Measurements from ENCODE around the gene DPY30.

Gene DPY30

GRCh38 chr2:32005371-32005976 is 34.1 kb downstream of the DPY30 start:
- Histone ChIP-seq H3K4me3 (ENCODE audit: low read length) (no peak overlapping the region), H3K36me3 (ENCODE audit: insufficient read depth, low read depth, low read length) (no peaks in the 10 kb centered on the region), H3K27ac (ENCODE audit: low read length) (no peak overlapping the region), H3K27me3 (ENCODE audit: insufficient read depth, low read length) (no peaks in the 10 kb centered on the region), H3K4me1 (ENCODE audit: insufficient read depth, low read length) (peaks cover 8% of the 10 kb centered on the region; the same call in 1 of the 2 replicates), H3K9ac (ENCODE audit: low read depth, low read length) (no peak overlapping the region), H3K9me3 (ENCODE audit: insufficient read depth, low read depth, low read length) (no peaks in the 10 kb centered on the region)

GRCh38 chr2:32003791-32004190 is 35.8 kb downstream of the DPY30 start:
- Histone ChIP-seq H3K36me3 (ENCODE audit: insufficient read depth, low read depth, low read length) (no peaks in the 10 kb centered on the region), H3K27me3 (ENCODE audit: insufficient read depth, low read length) (no peaks in the 10 kb centered on the region), H3K9ac (ENCODE audit: low read depth, low read length) (no peak overlapping the region), H3K4me3 (ENCODE audit: low read length) (no peak overlapping the region), H3K27ac (ENCODE audit: low read length) (no peak overlapping the region), H3K9me3 (ENCODE audit: insufficient read depth, low read depth, low read length) (no peaks in the 10 kb centered on the region), H3K4me1 (ENCODE audit: insufficient read depth, low read length) (peaks cover 7% of the 10 kb centered on the region; the same call in 1 of the 2 replicates)

GRCh38 chr2:32002406-32002805 is 37.2 kb downstream of the DPY30 start:
- Histone ChIP-seq H3K27ac (ENCODE audit: low read length) (no peak overlapping the region), H3K27me3 (ENCODE audit: insufficient read depth, low read length) (no peaks in the 10 kb centered on the region), H3K9ac (ENCODE audit: low read depth, low read length) (no peak overlapping the region), H3K36me3 (ENCODE audit: insufficient read depth, low read depth, low read length) (no peaks in the 10 kb centered on the region), H3K9me3 (ENCODE audit: insufficient read depth, low read depth, low read length) (no peaks in the 10 kb centered on the region), H3K4me3 (ENCODE audit: low read length) (no peak overlapping the region), H3K4me1 (ENCODE audit: insufficient read depth, low read length) (peaks cover 5% of the 10 kb centered on the region; the same call in 1 of the 2 replicates)

- Histone ChIP-seq H3K9me3 (ENCODE audit: insufficient read depth, low read depth, low read length) (no peaks in the 10 kb centered on the region), H3K36me3 (ENCODE audit: insufficient read depth, low read depth, low read length) (no peaks in the 10 kb centered on the region), H3K4me1 (ENCODE audit: insufficient read depth, low read length) (no peaks in the 10 kb centered on the region), H3K27ac (ENCODE audit: low read length) (no peak overlapping the region), H3K9ac (ENCODE audit: low read depth, low read length) (no peak overlapping the region), H3K4me3 (ENCODE audit: low read length) (no peak overlapping the region), H3K27me3 (ENCODE audit: insufficient read depth, low read length) (no peaks in the 10 kb centered on the region)
These were observed 40.2 kb downstream of the DPY30 start for GRCh38 chr2:31999438-31999837.

GRCh38 chr2:31998731-31999383 is 40.7 kb downstream of the DPY30 start:
- Histone ChIP-seq H3K27ac (ENCODE audit: low read length) (no peak overlapping the region), H3K36me3 (ENCODE audit: insufficient read depth, low read depth, low read length) (no peaks in the 10 kb centered on the region), H3K9me3 (ENCODE audit: insufficient read depth, low read depth, low read length) (no peaks in the 10 kb centered on the region), H3K9ac (ENCODE audit: low read depth, low read length) (no peak overlapping the region), H3K4me3 (ENCODE audit: low read length) (no peak overlapping the region), H3K4me1 (ENCODE audit: insufficient read depth, low read length) (no peaks in the 10 kb centered on the region), H3K27me3 (ENCODE audit: insufficient read depth, low read length) (no peaks in the 10 kb centered on the region)

DNA sequence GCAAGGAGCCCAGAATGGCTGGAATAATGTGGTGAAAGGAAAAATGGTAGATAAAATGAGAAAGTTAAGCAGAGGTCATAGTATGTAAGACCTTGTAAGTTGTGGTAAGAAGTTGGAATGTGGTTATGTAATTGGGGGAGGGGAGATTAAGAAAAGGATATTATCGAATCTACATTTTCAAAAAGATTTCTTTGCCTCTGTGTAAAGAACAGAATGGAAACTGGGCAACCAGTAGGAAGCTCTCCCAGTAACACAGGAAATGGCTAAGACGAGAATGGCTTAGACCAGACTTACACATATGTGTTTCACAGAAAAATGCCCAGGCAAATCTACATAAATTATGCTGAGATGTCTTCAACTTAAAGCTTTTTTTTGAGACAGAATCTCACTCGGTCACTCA is 42.0 kb downstream of the DPY30 start:
- H3K27ac ChIP-seq (ENCODE audit: low read length): no peak overlapping the region
- H3K9me3 ChIP-seq (ENCODE audit: insufficient read depth, low read depth, low read length): no peaks in the 10 kb centered on the region
- H3K36me3 ChIP-seq (ENCODE audit: insufficient read depth, low read depth, low read length): no peaks in the 10 kb centered on the region
- no peaks in the 10 kb centered on the region for H3K4me1 ChIP-seq (ENCODE audit: insufficient read depth, low read length)
- H3K4me3 ChIP-seq (ENCODE audit: low read length): no peak overlapping the region
- no peaks in the 10 kb centered on the region for H3K27me3 ChIP-seq (ENCODE audit: insufficient read depth, low read length)
- no peak overlapping the region for H3K9ac ChIP-seq (ENCODE audit: low read depth, low read length)

DNA sequence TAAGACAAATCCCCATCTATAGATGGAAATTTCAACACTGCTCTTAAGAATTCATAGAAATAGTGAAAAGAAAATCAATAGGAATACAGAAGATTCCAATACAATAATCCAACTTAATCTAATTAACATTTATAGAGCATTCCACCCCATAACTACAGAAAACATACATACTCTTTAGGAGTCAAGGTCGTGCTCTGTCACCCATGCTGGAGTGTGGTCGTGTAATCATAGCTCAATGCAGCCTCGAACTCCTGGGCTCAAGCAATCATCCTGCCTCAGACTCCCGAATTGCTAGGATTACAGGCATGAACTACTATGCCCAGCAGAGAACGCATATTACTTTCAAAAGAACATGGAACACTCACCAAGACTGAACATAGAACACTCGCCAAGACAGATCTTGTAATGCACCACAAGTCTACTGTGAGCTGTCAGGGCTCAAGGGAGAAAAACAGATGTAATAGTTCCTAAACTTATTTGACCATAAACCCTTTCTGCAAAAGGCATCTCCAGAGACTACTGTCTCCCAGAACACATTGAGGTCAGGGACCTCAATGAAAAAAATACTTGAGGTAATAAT is 42.9 kb downstream of the DPY30 start:
- Histone ChIP-seq H3K27ac (ENCODE audit: low read length) (no peak overlapping the region), H3K4me1 (ENCODE audit: insufficient read depth, low read length) (no peaks in the 10 kb centered on the region), H3K27me3 (ENCODE audit: insufficient read depth, low read length) (no peaks in the 10 kb centered on the region), H3K4me3 (ENCODE audit: low read length) (no peak overlapping the region), H3K36me3 (ENCODE audit: insufficient read depth, low read depth, low read length) (no peaks in the 10 kb centered on the region), H3K9ac (ENCODE audit: low read depth, low read length) (no peak overlapping the region), H3K9me3 (ENCODE audit: insufficient read depth, low read depth, low read length) (no peaks in the 10 kb centered on the region)

DNA sequence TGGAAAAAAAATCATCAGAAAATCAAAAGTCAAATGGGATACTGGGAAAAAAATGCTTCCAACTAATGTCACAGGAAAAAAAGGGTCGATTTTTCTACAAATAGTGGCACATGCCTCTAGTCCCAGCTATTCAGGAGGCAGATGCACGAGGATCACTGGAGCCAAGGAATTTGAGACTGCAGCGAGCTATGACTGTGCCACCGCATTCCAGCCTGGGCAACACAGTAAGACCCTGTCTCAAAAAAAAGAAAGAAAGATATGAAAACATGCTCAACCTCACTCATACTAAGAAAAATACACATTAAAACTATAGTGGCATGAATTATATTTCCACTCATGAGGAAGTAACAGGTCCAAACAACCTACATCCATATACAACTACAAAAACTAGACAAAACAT is 46.7 kb downstream of the DPY30 start:
- Histone ChIP-seq H3K27ac (ENCODE audit: low read length) (no peak overlapping the region), H3K4me1 (ENCODE audit: insufficient read depth, low read length) (no peaks in the 10 kb centered on the region), H3K4me3 (ENCODE audit: low read length) (no peak overlapping the region), H3K9me3 (ENCODE audit: insufficient read depth, low read depth, low read length) (no peaks in the 10 kb centered on the region), H3K9ac (ENCODE audit: low read depth, low read length) (no peak overlapping the region), H3K36me3 (ENCODE audit: insufficient read depth, low read depth, low read length) (no peaks in the 10 kb centered on the region), H3K27me3 (ENCODE audit: insufficient read depth, low read length) (no peaks in the 10 kb centered on the region)

DNA sequence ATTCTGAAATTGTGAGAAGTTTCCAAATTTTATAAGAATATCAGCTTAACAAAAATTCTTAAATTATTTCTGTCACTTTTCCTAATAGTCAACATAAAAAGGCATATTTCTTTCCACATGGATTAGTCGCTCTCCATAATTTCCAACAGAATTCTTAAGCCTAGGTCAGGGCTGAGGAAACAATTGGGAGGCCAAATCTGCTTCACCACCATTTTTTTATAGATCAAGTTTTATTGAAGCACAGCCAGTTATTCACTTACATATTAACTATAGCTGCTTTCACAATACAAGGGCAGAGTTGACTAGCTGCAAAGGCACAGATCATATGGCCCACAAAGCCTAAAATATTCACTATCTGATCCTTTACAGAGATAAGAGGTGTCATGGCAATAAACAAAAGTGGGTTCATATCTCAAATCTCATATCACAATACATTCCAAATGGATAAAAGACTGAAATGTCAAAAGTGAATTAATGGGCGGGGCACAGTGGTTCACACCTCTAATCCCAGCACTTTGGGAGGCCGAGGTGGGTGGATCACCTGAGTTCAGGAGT is 47.5 kb downstream of the DPY30 start:
- Histone ChIP-seq H3K4me3 (ENCODE audit: low read length) (no peak overlapping the region), H3K27ac (ENCODE audit: low read length) (no peak overlapping the region), H3K9ac (ENCODE audit: low read depth, low read length) (no peak overlapping the region), H3K27me3 (ENCODE audit: insufficient read depth, low read length) (no peaks in the 10 kb centered on the region), H3K36me3 (ENCODE audit: insufficient read depth, low read depth, low read length) (no peaks in the 10 kb centered on the region), H3K9me3 (ENCODE audit: insufficient read depth, low read depth, low read length) (no peaks in the 10 kb centered on the region), H3K4me1 (ENCODE audit: insufficient read depth, low read length) (no peaks in the 10 kb centered on the region)

DNA sequence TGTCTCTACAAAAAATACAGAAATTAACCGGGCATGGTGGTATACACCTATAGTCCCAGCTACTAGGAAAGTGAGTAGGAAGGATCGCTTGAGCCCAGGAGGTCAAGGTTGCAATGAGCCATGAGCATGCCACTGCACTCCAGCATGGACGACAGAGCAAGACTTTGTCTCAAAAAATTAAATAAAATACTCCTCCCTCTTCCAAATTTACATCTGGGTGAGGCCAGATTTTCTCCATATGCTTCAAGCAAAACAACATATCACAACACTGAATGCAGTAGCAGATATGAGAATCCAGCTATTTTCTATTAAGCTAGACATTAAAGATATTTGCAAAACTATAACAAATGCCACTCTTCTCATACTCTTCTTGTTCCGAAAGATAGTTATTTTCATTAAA is 49.7 kb downstream of the DPY30 start:
- Histone ChIP-seq H3K4me1 (ENCODE audit: insufficient read depth, low read length) (no peaks in the 10 kb centered on the region), H3K9ac (ENCODE audit: low read depth, low read length) (no peak overlapping the region), H3K4me3 (ENCODE audit: low read length) (no peak overlapping the region), H3K27me3 (ENCODE audit: insufficient read depth, low read length) (no peaks in the 10 kb centered on the region), H3K36me3 (ENCODE audit: insufficient read depth, low read depth, low read length) (no peaks in the 10 kb centered on the region), H3K9me3 (ENCODE audit: insufficient read depth, low read depth, low read length) (no peaks in the 10 kb centered on the region), H3K27ac (ENCODE audit: low read length) (no peak overlapping the region)

GRCh38 chr2:31987454-31988220 is 52.0 kb downstream of the DPY30 start:
- Histone ChIP-seq H3K4me3 (ENCODE audit: low read length) (no peak overlapping the region), H3K27ac (ENCODE audit: low read length) (no peak overlapping the region), H3K27me3 (ENCODE audit: insufficient read depth, low read length) (no peaks in the 10 kb centered on the region), H3K9me3 (ENCODE audit: insufficient read depth, low read depth, low read length) (no peaks in the 10 kb centered on the region), H3K4me1 (ENCODE audit: insufficient read depth, low read length) (no peaks in the 10 kb centered on the region), H3K9ac (ENCODE audit: low read depth, low read length) (no peak overlapping the region), H3K36me3 (ENCODE audit: insufficient read depth, low read depth, low read length) (no peaks in the 10 kb centered on the region)

All from iPS-20b (cell line).